ENCODE data around the gene GCA. TPM values are rescaled to one million over a fixed set of nuclear protein-coding genes. Genes with fewer than 3 reads are reported as not detected.

GCA gene
- total and polyA plus RNA-seq, 2 of the 4 experiments (the other 2 are of a cell fraction) = 2.2 to 3.6 TPM

GRCh38 chr2:162318328-162319180 lies 25.4 kb upstream of the GCA start, which contains the start of gene IFIH1:
Gene IFIH1 (minus strand): TSS chr2:162318684. CDS start chr2:162318307, 377 bp downstream.
- no TSS peak for BruUV-seq (replicated peaks)
- Histone ChIP-seq H3K4me3 (ENCODE audit: insufficient read depth, low read depth, low read length) (peak within 1 kb of the TSS; percentile 70), H2AFZ (replicated peaks; ENCODE audit: low read length, poor library complexity) (peak within 1 kb of the TSS; percentile 99), H3K56ac (ENCODE audit: extremely low read depth, insufficient read depth, low read length) (peak within 1 kb of the TSS; percentile 82), H2BK15ac (ENCODE audit: low read depth, low read length) (peak within 1 kb of the TSS; percentile 66; the same call in 1 of the 3 replicates), H3K14ac (replicated peaks; ENCODE audit: low read depth, low read length) (peak within 1 kb of the TSS; percentile 89), H2BK5ac (ENCODE audit: low read depth, low read length, poor library complexity, severe bottlenecking) (peak within 1 kb of the TSS; percentile 21), H3K9me1 (ENCODE audit: insufficient read depth, low read length) (no peaks in the 10 kb centered on the region), H4K91ac (ENCODE audit: insufficient read depth, low read depth, low read length) (peak within 1 kb of the TSS; percentile 84), H2BK120ac (ENCODE audit: low read depth, low read length) (peak within 1 kb of the TSS; percentile 91), H2BK20ac (ENCODE audit: low read depth, low read length) (peak within 1 kb of the TSS; percentile 79; the same call in 1 of the 2 replicates), H3K27ac (ENCODE audit: insufficient read depth, low read length) (peak within 1 kb of the TSS; percentile 10; the same call in 1 of the 2 replicates), H2AK9ac (replicated peaks; ENCODE audit: low read depth, low read length, poor library complexity) (peak within 1 kb of the TSS; percentile 86), H3K23ac (ENCODE audit: low read depth, low read length) (peak within 1 kb of the TSS; percentile 41), H3K4ac (ENCODE audit: low read depth, low read length) (peak within 1 kb of the TSS; percentile 50), H3K27me3 (ENCODE audit: control insufficient read depth, insufficient read depth, low read length) (no peaks in the 10 kb centered on the region), H3K79me1 (ENCODE audit: low read depth in 1 of 2, low read length in 2 of 2) (no peaks in the 10 kb centered on the region), H4K20me1 (ENCODE audit: insufficient read depth, low read length) (no peaks in the 10 kb centered on the region), H2AK5ac (ENCODE audit: low read depth, low read length) (no peak within 1 kb of the TSS), H3K4me2 (ENCODE audit: low read depth, low read length) (peak within 1 kb of the TSS; percentile 96), H4K8ac (ENCODE audit: low read depth in 2 of 2, low read length in 2 of 2) (peak within 1 kb of the TSS; percentile 76 to 89), H3K36me3 (ENCODE audit: control insufficient read depth, insufficient read depth, low read length) (no peaks in the 10 kb centered on the region), H3K4me1 (ENCODE audit: control insufficient read depth, insufficient read depth, low read length) (no peaks in the 10 kb centered on the region), H3K18ac (ENCODE audit: low read depth, low read length) (peak within 1 kb of the TSS; percentile 31), H3K9me3 (ENCODE audit: control insufficient read depth, insufficient read depth, low read length) (no peaks in the 10 kb centered on the region), H3K9ac (ENCODE audit: low read depth, low read length) (peak within 1 kb of the TSS; percentile 83), H4K5ac (ENCODE audit: low read depth, low read length) (peak within 1 kb of the TSS; percentile 66)
- CTCF ChIA-PET = interaction anchor here (0.7 to 1.0 kb wide), 2 partner anchors 16 to 343 kb away, joined by 3 to 5 read pairs; no protein-coding TSS in a partner anchor
- POLR2A ChIA-PET (ENCODE audit: unreplicated experiment) = no interaction called here
- intact Hi-C loops (cut with micrococcal nuclease) (no loop called here), in situ Hi-C loops (cut with MboI; ENCODE audit: low sequenced_read_pairs) (loop anchor here (25.0 kb wide), 1 partner anchor 331 kb away; no protein-coding TSS in a partner anchor), dilution Hi-C loops (cut with HindIII; ENCODE audit: low sequenced_read_pairs, unreplicated experiment) (no loop called here)
- peak; percentile 97 for ATAC-seq (ENCODE audit: low read depth)
- 4% methylated on average over 19 of the region's 45 CpGs; no CpG with 5 or more reads in 1 of the 2 experiments for WGBS, 2 experiments (ENCODE audit: extremely low coverage in 2 of 2, insufficient read length in 1 of 2)
- TF ChIP-seq RCOR1 (IDR thresholded peaks at IDR 0.05; ENCODE audit: insufficient replicate concordance, low read length) (no peak), MAZ (IDR thresholded peaks at IDR 0.05; ENCODE audit: borderline replicate concordance, low read depth, low read length) (peak; percentile 56; the same call in 1 of the 2 replicates), CTCF (conservative IDR thresholded peaks at IDR 0.05; ENCODE audit: low read depth, low read length) (peak; percentile 43), MXI1 (IDR thresholded peaks at IDR 0.05; ENCODE audit: borderline replicate concordance, low read depth, low read length) (0 out of 2 replicates have a peak, but pooled peaks have one; percentile 10)
- DNase-seq = peak; percentile 89

Measured in IMR-90 (cell line).